Measurements from ENCODE around the gene JUNB. TPM values are rescaled to one million over a fixed set of nuclear protein-coding genes. Genes with fewer than 3 reads are reported as not detected.

Gene JUNB
- total and polyA plus RNA-seq, 2 of the 4 experiments (the other 2 are of a cell fraction): 20.8 to 109 TPM

GRCh38 chr19:12749938-12750521 lies 41.3 kb upstream of the JUNB start:
- no peaks in the 10 kb centered on the region for H4K20me1 ChIP-seq (ENCODE audit: insufficient read depth, low read length)
- H2BK20ac ChIP-seq (ENCODE audit: low read depth, low read length): no peak overlapping the region
- peaks cover 5% of the 10 kb centered on the region; the same call in 1 of the 2 replicates for H3K9me3 ChIP-seq (ENCODE audit: control insufficient read depth, insufficient read depth, low read length)
- intact Hi-C loops (cut with micrococcal nuclease): no loop called here
- peak overlapping the region; percentile 80 for H2AK9ac ChIP-seq (replicated peaks; ENCODE audit: low read depth, low read length, poor library complexity)
- in situ Hi-C loops (cut with MboI; ENCODE audit: low sequenced_read_pairs): no loop called here
- ATAC-seq (ENCODE audit: low read depth): peak; percentile 79
- BruUV-seq (replicated peaks): no TSS peak
- dilution Hi-C loops (cut with HindIII; ENCODE audit: low sequenced_read_pairs, unreplicated experiment): no loop called here
- H2BK5ac ChIP-seq (ENCODE audit: low read depth, low read length, poor library complexity, severe bottlenecking): no peak overlapping the region
- no peaks in the 10 kb centered on the region for H3K9me1 ChIP-seq (ENCODE audit: insufficient read depth, low read length)
- no peak overlapping the region for H3K4me3 ChIP-seq (ENCODE audit: insufficient read depth, low read depth, low read length)
- H3K4ac ChIP-seq (ENCODE audit: low read depth, low read length): no peak overlapping the region
- H3K4me2 ChIP-seq (ENCODE audit: low read depth, low read length): peak overlapping the region; percentile 26; the same call in 1 of the 2 replicates
- no peak overlapping the region for H2BK15ac ChIP-seq (ENCODE audit: low read depth, low read length)
- no peak overlapping the region for H3K14ac ChIP-seq (replicated peaks; ENCODE audit: low read depth, low read length)
- H4K5ac ChIP-seq (ENCODE audit: low read depth, low read length): no peak overlapping the region
- TF ChIP-seq NFE2L2 (IDR thresholded peaks at IDR 0.05; ENCODE audit: low read depth, low read length) (peak; percentile 34; the same call in 1 of the 2 replicates), RCOR1 (IDR thresholded peaks at IDR 0.05; ENCODE audit: insufficient replicate concordance, low read length) (no peak), BHLHE40 (IDR thresholded peaks at IDR 0.05; ENCODE audit: low read depth, low read length) (peak; percentile 86)
- H3K56ac ChIP-seq (ENCODE audit: extremely low read depth, insufficient read depth, low read length): no peak overlapping the region
- H3K79me1 ChIP-seq (ENCODE audit: low read depth in 1 of 2, low read length in 2 of 2): peaks cover 0 to 3% of the 10 kb centered on the region in 2 experiments; a peak in 1 of 4 replicates
- no peak overlapping the region for H3K27ac ChIP-seq (ENCODE audit: insufficient read depth, low read length)
- peaks cover 26% of the 10 kb centered on the region for H3K27me3 ChIP-seq (ENCODE audit: control insufficient read depth, insufficient read depth, low read length)
- H3K9ac ChIP-seq (ENCODE audit: low read depth, low read length): no peak overlapping the region
- ChIA-PET CTCF (interaction anchor here (0.7 to 1.6 kb wide), 2 partner anchors 11 to 16 kb away, joined by 4 to 8 read pairs; no protein-coding TSS in a partner anchor), POLR2A (ENCODE audit: unreplicated experiment) (no interaction called here)
- peaks cover 3% of the 10 kb centered on the region; the same call in 1 of the 2 replicates for H3K4me1 ChIP-seq (ENCODE audit: control insufficient read depth, insufficient read depth, low read length)
- no peak overlapping the region for H4K91ac ChIP-seq (ENCODE audit: insufficient read depth, low read depth, low read length)
- H2AFZ ChIP-seq (replicated peaks; ENCODE audit: low read length, poor library complexity): peak overlapping the region; percentile 18
- DNase-seq: peak; percentile 56
- H3K18ac ChIP-seq (ENCODE audit: low read depth, low read length): no peak overlapping the region
- H2AK5ac ChIP-seq (ENCODE audit: low read depth, low read length): peak overlapping the region; percentile 33; the same call in 1 of the 2 replicates
- H3K23ac ChIP-seq (ENCODE audit: low read depth, low read length): no peak overlapping the region
- H2BK120ac ChIP-seq (ENCODE audit: low read depth, low read length): no peak overlapping the region
- WGBS, 2 experiments (ENCODE audit: extremely low coverage in 2 of 2, insufficient read length in 1 of 2): 62% methylated on average over 5 of the region's 24 CpGs; no CpG with 5 or more reads in 1 of the 2 experiments
- H4K8ac ChIP-seq (ENCODE audit: low read depth in 2 of 2, low read length in 2 of 2): no peak overlapping the region
- H3K36me3 ChIP-seq (ENCODE audit: control insufficient read depth, insufficient read depth, low read length): peaks cover 24% of the 10 kb centered on the region

All from IMR-90 (cell line).